ENCODE data around the gene ESPL1.

- no peak for TF ChIP-seq CTCF (conservative IDR thresholded peaks at IDR 0.05; ENCODE audit: low read length)
- TF ChIP-seq EZH2phosphoT487 (IDR thresholded peaks at IDR 0.05; ENCODE audit: borderline replicate concordance, low read depth, low read length): no peak
These were observed 32.2 kb upstream of the ESPL1 start for GRCh38 chr12:53235742-53236442.

All from OCI-LY7 (cell line).